Measurements from ENCODE around the gene CTSF. TPM values are rescaled to one million over a fixed set of nuclear protein-coding genes. Genes with fewer than 3 reads are reported as not detected.
A peak's percentile ranks its signal among the peaks of the same experiment; 100 is the strongest.

The CTSF gene
- total and polyA plus RNA-seq, 12 donors: 17.1 to 75.5 (median 48.5) TPM

- Histone ChIP-seq H3K36me3 (peaks cover 0 to 32% (median 0%) of the 10 kb centered on the region in 9 donors), H3K9me3 (no peaks in the 10 kb centered on the region), H3K4me3 (no peak overlapping the region), H3K27me3 (peaks cover 0 to 22% (median 12%) of the 10 kb centered on the region in 7 donors), H3K27ac (no peak overlapping the region), H3K4me1 (peaks cover 4 to 9% (median 7%) of the 10 kb centered on the region in 9 donors)
- TF ChIP-seq CTCF (IDR thresholded peaks at IDR 0.05): no peak
- no peak for ATAC-seq
- intact Hi-C loops (cut with DNase I): no loop called here
- 74 to 83% methylated on average over 14 of the region's 14 CpGs for WGBS, 2 donors
- DNase-seq: no peak
These were observed 7.0 kb downstream of the CTSF start for GRCh38 chr11:66561178-66561974.

- intact Hi-C loops (cut with DNase I): no loop called here
- Histone ChIP-seq H3K27me3 (peaks cover 0 to 30% (median 16%) of the 10 kb centered on the region in 7 donors), H3K27ac (no peak overlapping the region), H3K4me1 (peaks cover 4 to 9% (median 7%) of the 10 kb centered on the region in 9 donors), H3K9me3 (no peaks in the 10 kb centered on the region), H3K36me3 (peaks cover 0 to 20% (median 0%) of the 10 kb centered on the region in 9 donors), H3K4me3 (no peak overlapping the region)
- no peak for TF ChIP-seq CTCF (IDR thresholded peaks at IDR 0.05)
- 78 to 82% methylated on average over 27 of the region's 27 CpGs for WGBS, 2 donors
- no peak for DNase-seq
- peak in 1 of 8 donors; percentile 11 for ATAC-seq
These were observed 8.3 kb downstream of the CTSF start for GRCh38 chr11:66559866-66560676.

DNA sequence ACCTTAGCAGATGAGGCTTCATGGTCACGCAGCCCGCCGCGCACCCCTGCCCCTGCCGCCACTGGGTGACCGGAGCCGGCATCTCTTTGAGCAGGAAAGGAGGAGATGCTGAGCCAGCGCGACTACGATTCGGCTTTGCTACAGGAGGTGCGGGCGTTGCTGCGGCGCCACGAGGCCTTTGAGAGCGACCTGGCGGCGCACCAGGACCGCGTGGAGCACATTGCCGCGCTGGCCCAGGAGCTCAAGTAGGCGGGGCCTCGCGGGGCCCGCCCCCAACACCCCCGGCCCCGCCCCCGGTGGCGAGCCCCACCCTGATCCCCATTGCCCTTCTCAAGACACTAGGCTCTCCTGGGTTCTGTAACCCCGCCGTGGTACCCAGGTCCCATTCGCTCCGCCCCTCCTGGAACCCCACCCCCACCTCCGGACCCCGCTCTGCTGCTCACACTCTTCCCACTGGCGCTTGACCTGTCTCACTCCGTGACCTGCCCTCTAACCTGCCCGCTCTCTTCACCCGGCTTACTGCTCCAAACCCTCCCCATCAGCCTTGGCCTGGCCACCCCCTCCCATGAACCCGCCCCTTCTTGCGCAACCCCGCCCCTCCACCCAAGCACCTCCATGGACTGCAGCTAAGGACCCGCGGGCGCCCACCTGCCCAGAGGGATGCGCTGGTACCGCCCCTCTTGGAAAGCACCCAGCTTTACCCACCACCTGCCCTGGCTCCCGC, 9.1 kb downstream of the CTSF start:
- Histone ChIP-seq H3K4me3 (peak overlapping the region in 1 of 10 donors; percentile 11), H3K27me3 (peaks cover 0 to 30% (median 16%) of the 10 kb centered on the region in 7 donors), H3K4me1 (peaks cover 4 to 9% (median 7%) of the 10 kb centered on the region in 9 donors), H3K9me3 (no peaks in the 10 kb centered on the region), H3K36me3 (peaks cover 0 to 16% (median 0%) of the 10 kb centered on the region in 9 donors), H3K27ac (no peak overlapping the region)
- 8% methylated on average over 49 to 50 of the region's 50 CpGs for WGBS, 2 donors
- ATAC-seq: peak in 4 of 8 donors; percentile 23 to 43 (median 33)
- peak in 1 of 2 donors; percentile 41 for DNase-seq
- intact Hi-C loops (cut with DNase I): no loop called here
- no peak for TF ChIP-seq CTCF (IDR thresholded peaks at IDR 0.05)

All from heart right ventricle (tissue), 16 donors.